GM21717 (cell line): ENCODE results near the gene ABHD12.
A peak's percentile ranks its signal among the peaks of the same experiment; 100 is the strongest.
"Not testable (repeated sequence)": the region's sequence is repeated elsewhere in the genome, so short reads cannot be mapped to it uniquely, and the experiment has no call there.

Experiments used
- ATAC-seq: cut with Tn5 transposase; IDR thresholded peaks from one replicate; pipeline ENCODE4 v1.9.1; 2021; ENCODE audit warnings: mild to moderate bottlenecking, moderate library complexity; ENCODE audit not compliant: unreplicated experiment

The ABHD12 gene

GRCh38 chr20:25324412-25324811 lies 66.2 kb downstream of the ABHD12 start:
- ATAC-seq, result no peak

GRCh38 chr20:25323496-25324246 lies 67.0 kb downstream of the ABHD12 start:
- ATAC-seq, result no peak

DNA sequence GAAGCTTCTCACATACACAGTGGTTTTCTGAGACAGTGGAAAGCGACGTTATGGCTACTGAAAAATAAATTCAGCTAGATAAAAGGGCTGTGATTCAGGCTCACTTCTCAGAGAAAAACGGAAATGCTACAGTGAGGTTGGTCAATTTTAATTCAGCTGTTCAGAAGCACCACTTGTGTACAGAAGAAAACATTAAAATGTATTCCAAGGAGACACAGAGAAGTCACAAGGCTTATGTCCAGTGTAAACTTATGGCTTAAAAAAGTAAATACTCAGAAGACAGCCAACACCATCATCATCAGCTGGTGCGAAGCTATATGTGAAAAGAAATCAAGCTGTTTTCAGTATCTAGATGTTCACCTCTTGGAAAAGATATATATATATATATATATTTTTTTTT lies 68.6 kb downstream of the ABHD12 start:
- no peak for ATAC-seq

- no peak for ATAC-seq
Measured at GRCh38 chr20:25321262-25321831, 69.3 kb downstream of the ABHD12 start.

- no peak for ATAC-seq
Measured at GRCh38 chr20:25320035-25320800, 70.4 kb downstream of the ABHD12 start.

GRCh38 chr20:25319241-25320034 lies 71.2 kb downstream of the ABHD12 start:
- peak; percentile 5 for ATAC-seq

- peak; percentile 91 for ATAC-seq
Measured at GRCh38 chr20:25318471-25319240, 72.0 kb downstream of the ABHD12 start.

DNA sequence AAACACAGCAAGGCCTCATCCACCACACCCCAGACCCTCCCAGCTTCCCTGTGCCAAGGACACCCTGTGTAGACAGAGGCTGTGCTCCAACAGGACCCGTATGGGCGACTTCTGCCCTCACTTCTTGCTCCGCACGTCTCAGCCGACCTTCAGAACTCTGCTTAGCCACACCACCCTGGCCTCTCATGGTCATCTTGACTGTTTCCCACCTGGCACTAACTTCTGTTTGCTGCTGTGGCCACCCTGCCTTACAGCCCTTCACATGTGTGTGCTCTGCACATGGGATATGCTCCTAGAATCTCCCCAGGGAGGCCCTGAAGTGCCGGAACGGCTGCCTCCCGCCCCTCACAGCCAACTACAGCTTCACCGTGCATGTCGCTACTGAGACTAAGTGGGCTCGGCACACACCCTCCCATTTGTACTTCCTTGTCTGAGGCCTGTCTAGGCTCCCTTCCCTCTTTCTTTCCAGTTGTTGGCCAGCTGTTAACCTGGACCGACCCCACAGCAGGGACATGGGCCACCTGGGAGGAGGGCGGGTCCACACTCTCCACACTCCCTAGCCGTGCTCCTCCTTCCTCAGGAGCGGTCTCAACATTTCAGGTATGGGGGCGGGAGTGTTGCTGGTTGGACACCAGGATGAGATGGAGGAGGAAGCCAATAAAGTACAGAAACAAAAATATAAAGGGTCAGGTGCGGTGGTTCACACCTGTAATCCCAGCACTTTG lies 73.1 kb downstream of the ABHD12 start:
- ATAC-seq, result no peak

DNA sequence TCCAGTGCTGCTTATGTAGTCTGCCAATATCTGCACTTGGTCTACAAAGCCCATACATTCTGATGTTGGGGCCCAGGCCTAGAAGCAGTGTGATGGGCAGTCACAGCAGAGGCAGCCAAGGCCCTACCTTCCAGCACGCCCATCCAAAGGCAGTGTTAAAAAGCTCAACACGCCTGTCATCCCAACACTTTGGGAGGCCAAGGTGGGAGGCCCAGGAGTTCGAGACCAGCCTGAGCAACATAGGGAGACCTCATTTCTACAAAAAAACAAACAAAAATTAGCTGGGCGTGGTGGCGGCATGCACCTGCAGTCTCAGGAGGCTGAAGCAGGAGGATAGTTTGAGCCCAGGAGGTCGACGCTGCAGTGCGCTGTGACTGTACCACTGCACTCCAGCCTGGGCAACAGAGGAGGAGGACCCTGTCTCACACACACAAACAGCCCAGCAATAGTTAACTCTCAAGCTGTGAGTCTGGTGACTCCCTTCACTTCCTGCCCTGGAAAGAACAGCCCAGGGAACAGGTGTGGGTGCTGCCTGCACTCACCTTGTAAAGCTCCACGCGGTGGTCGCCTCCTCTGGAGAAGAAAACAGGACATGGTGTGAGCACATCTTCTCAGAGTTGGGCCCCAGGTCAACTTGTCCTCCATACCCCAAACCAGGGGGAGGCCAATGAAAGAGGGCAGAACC lies 74.0 kb downstream of the ABHD12 start:
- no peak for ATAC-seq

- ATAC-seq, result no peak
Measured at GRCh38 chr20:25315418-25316210, 75.0 kb downstream of the ABHD12 start.

- ATAC-seq, result no peak
Measured at GRCh38 chr20:25314497-25315417, 75.9 kb downstream of the ABHD12 start.

- no peak for ATAC-seq
Measured at GRCh38 chr20:25313593-25313992, 77.0 kb downstream of the ABHD12 start.

- not testable (repeated sequence) for ATAC-seq
Measured at GRCh38 chr20:25312716-25313115, 77.9 kb downstream of the ABHD12 start.

- ATAC-seq, result no peak
Measured at GRCh38 chr20:25310921-25311728, 79.5 kb downstream of the ABHD12 start.

DNA sequence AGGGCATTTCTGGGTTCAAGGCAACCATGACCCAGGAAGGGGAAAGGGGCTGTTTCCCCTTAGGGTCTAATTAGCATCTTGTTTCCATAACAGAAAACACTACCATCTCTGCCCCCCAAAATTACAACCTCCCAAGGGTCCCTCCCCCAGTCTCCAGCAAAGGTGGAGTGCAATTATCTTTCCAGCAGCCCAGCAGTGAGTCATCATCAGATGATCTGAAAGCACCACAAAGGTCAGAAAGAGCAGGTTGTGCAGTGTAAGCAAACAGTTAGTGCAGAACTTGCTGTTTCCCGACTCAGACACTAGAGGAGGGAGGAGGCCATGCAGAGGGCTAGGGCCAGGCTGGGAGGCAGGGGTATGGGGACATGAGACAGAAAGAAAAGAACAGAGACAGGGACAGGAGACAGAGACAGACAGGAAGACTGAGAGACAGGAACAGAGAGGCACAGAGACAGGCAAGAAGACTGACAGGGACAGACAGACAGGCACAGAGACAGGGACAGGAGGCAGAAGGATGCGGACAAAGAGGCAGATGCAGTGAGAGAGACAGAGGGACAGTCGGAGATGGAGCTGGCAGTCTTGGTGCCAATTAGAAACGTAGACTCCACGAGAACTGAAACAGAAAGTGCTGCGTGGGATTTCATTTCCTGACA lies 80.2 kb downstream of the ABHD12 start:
- ATAC-seq, result peak; percentile 87
